ENCODE results near the gene KIAA0586. TPM values are rescaled to one million over a fixed set of nuclear protein-coding genes. Genes with fewer than 3 reads are reported as not detected.
"Not testable (repeated sequence)": the region's sequence is repeated elsewhere in the genome, so short reads cannot be mapped to it uniquely, and the experiment has no call there.

Gene KIAA0586
- polyA plus RNA-seq, 1 of the 3 experiments (the other 2 are of a cell fraction), result 7.5 TPM

DNA sequence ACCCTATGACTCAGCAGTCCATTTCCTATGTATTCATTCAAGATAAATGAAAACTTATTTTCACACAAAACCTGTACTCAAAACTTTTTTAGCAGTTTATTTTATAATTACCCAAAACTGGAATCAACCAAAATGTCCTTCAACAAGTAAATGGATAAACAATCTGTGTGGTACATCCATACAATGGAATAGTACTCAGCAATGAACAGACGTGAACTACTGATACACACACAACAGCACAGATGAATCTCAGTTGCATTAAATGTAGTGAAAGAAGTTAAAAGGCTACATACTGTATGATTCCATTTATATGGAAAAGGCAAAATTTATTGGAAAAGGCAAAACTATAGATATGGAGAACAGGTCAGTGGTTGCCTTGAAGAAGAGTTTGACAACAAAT, 90.1 kb downstream of the KIAA0586 start:
- no peak overlapping the region for H3K27ac ChIP-seq (ENCODE audit: low read depth in 2 of 2, low read length in 1 of 2)
- H3K9me2 ChIP-seq, result no peaks in the 10 kb centered on the region
- H3K9ac ChIP-seq, result no peak overlapping the region
- no peaks in the 10 kb centered on the region for H4K20me1 ChIP-seq (ENCODE audit: insufficient read depth)
- WGBS (ENCODE audit: low lambda C conversion rate), result 100% methylated on average over 1 of the region's 1 CpG
- H3K4me3 ChIP-seq (ENCODE audit: low read depth in 2 of 2, low read length in 1 of 2), result no peak overlapping the region
- H3K9me3 ChIP-seq, result no peaks in the 10 kb centered on the region
- CTCF ChIA-PET, result interaction anchor here (2.8 kb wide), 1 partner anchor 16 kb away, joined by 13 read pairs; no protein-coding TSS in a partner anchor
- H3K4me2 ChIP-seq, result no peak overlapping the region
- no peak for DNase-seq
- H2AFZ ChIP-seq (ENCODE audit: low read depth), result no peak overlapping the region
- POLR2A ChIA-PET, result no interaction called here
- no peaks in the 10 kb centered on the region for H3F3A ChIP-seq (replicated peaks; ENCODE audit: insufficient read depth)
- H3K27me3 ChIP-seq (ENCODE audit: insufficient read depth), result no peaks in the 10 kb centered on the region
- peaks cover 6 to 31% of the 10 kb centered on the region in 2 experiments for H3K36me3 ChIP-seq (replicated peaks in 1 of 2; ENCODE audit: control insufficient read depth in 1 of 2, insufficient read depth in 2 of 2, low read length in 1 of 2)
- no peaks in the 10 kb centered on the region for H3K79me2 ChIP-seq (ENCODE audit: insufficient read depth)
- no peaks in the 10 kb centered on the region for H3K4me1 ChIP-seq (ENCODE audit: control insufficient read depth in 1 of 2, insufficient read depth in 2 of 2, low read depth in 1 of 2, low read length in 1 of 2)
- TF ChIP-seq RFX5 (IDR thresholded peaks at IDR 0.05; ENCODE audit: low read length), result no peak
- no peak for TF ChIP-seq EP300 (IDR thresholded peaks at IDR 0.05; ENCODE audit: borderline replicate concordance in 1 of 2, low read depth in 1 of 2, low read length in 1 of 2)
- TF ChIP-seq, protein P1, sequence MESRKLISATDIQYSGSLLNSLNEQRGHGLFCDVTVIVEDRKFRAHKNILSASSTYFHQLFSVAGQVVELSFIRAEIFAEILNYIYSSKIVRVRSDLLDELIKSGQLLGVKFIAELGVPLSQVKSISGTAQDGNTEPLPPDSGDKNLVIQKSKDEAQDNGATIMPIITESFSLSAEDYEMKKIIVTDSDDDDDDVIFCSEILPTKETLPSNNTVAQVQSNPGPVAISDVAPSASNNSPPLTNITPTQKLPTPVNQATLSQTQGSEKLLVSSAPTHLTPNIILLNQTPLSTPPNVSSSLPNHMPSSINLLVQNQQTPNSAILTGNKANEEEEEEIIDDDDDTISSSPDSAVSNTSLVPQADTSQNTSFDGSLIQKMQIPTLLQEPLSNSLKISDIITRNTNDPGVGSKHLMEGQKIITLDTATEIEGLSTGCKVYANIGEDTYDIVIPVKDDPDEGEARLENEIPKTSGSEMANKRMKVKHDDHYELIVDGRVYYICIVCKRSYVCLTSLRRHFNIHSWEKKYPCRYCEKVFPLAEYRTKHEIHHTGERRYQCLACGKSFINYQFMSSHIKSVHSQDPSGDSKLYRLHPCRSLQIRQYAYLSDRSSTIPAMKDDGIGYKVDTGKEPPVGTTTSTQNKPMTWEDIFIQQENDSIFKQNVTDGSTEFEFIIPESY (IDR thresholded peaks at IDR 0.05; ENCODE audit: borderline replicate concordance, low read depth), result no peak

DNA sequence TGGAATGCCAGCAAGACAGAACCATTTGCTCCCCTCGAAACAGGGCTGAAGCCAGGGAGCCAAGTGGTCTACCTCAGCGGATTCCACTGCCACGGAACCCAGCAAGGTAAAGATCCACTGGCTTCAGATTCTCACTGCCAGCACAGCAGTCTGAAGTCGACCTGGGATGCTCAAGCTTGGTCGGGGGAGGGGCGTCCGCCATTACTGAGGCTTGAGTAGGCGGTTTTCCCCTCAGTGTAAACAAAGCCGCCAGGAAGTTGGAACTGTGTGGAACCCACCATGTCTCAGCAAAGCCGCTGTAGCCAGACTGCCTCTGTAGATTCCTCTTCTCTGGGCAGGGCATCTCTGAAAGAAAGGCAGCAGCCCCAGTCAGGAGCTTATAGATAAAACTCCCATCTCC, 98.2 kb downstream of the KIAA0586 start:
- not testable (repeated sequence) for H3K4me1 ChIP-seq (ENCODE audit: control insufficient read depth in 1 of 2, insufficient read depth in 2 of 2, low read depth in 1 of 2, low read length in 1 of 2); H3K4me3 ChIP-seq (ENCODE audit: low read depth in 2 of 2, low read length in 1 of 2); H3K79me2 ChIP-seq (ENCODE audit: insufficient read depth); H3F3A ChIP-seq (replicated peaks; ENCODE audit: insufficient read depth); H3K9me2 ChIP-seq; H3K9ac ChIP-seq; H3K27ac ChIP-seq (ENCODE audit: low read depth in 2 of 2, low read length in 1 of 2); H3K9me3 ChIP-seq; H4K20me1 ChIP-seq (ENCODE audit: insufficient read depth); H3K4me2 ChIP-seq; DNase-seq; H2AFZ ChIP-seq (ENCODE audit: low read depth); H3K27me3 ChIP-seq (ENCODE audit: insufficient read depth)
- ChIA-PET POLR2A (interaction anchor here (0.6 kb wide), 1 partner anchor 32 kb away, joined by 4 read pairs; no protein-coding TSS in a partner anchor), CTCF (interaction anchor here (1.5 to 2.6 kb wide), 3 partner anchors 25 to 918 kb away, joined by 4 to 7 read pairs (median 7); no protein-coding TSS in a partner anchor)
- H3K36me3 ChIP-seq (replicated peaks in 1 of 2; ENCODE audit: control insufficient read depth in 1 of 2, insufficient read depth in 2 of 2, low read length in 1 of 2), result peaks cover 2 to 11% of the 10 kb centered on the region in 2 experiments
- 95% methylated on average over 4 of the region's 10 CpGs for WGBS (ENCODE audit: low lambda C conversion rate)

DNA sequence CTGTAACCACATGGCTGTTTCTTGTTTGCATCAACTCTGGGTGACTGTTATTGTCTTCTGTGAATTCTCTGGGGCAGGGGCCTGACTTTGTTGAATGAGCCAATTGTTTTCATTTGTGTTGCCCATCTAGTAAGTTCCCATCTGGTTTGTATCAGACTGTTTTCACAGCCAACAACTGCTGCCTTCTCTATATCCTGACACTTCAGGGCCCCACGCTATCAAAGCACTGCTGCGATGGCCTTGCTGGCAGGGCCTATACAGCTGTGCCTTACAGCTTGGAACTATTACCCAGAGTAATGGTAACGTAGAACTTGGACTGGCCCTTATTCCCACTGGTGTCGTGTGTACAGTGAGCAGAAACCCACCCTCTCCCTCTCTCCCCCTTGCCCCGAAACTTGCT, 105.9 kb downstream of the KIAA0586 start:
- TF ChIP-seq EP300 (IDR thresholded peaks at IDR 0.05; ENCODE audit: borderline replicate concordance in 1 of 2, low read depth in 1 of 2, low read length in 1 of 2), result peak in 1 of 2 experiments; percentile 42; a peak in 1 of 4 replicates
- TF ChIP-seq TCF12 (IDR thresholded peaks at IDR 0.05), result peak; percentile 55; the same call in 1 of the 2 replicates
- TF ChIP-seq FOXJ3 (CRISPR knock-in tag; IDR thresholded peaks at IDR 0.05), result peak; percentile 19; the same call in 1 of the 2 replicates
- no peak for TF ChIP-seq NRF1 (IDR thresholded peaks at IDR 0.05; ENCODE audit: low read depth, low read length)
- peak; percentile 27; the same call in 1 of the 2 replicates for TF ChIP-seq MXI1 (IDR thresholded peaks at IDR 0.05; ENCODE audit: low read depth, low read length)
- peak; percentile 22; the same call in 1 of the 2 replicates for TF ChIP-seq GATA2 (CRISPR knock-in tag; IDR thresholded peaks at IDR 0.05)
- no peak for TF ChIP-seq FOXM1 (IDR thresholded peaks at IDR 0.05; ENCODE audit: low read depth)
- no peak for TF ChIP-seq GABPA (IDR thresholded peaks at IDR 0.05; ENCODE audit: low read depth)
- Histone ChIP-seq H4K20me1 (ENCODE audit: insufficient read depth) (no peaks in the 10 kb centered on the region), H3K4me2 (no peak overlapping the region), H2AFZ (ENCODE audit: low read depth) (no peak overlapping the region), H3F3A (replicated peaks; ENCODE audit: insufficient read depth) (peaks cover 17% of the 10 kb centered on the region), H3K27me3 (ENCODE audit: insufficient read depth) (no peaks in the 10 kb centered on the region), H3K79me2 (ENCODE audit: insufficient read depth) (no peaks in the 10 kb centered on the region), H3K4me1 (ENCODE audit: control insufficient read depth in 1 of 2, insufficient read depth in 2 of 2, low read depth in 1 of 2, low read length in 1 of 2) (peaks cover 23 to 24% of the 10 kb centered on the region in 2 experiments; a peak in 3 of 4 replicates), H3K36me3 (replicated peaks in 1 of 2; ENCODE audit: control insufficient read depth in 1 of 2, insufficient read depth in 2 of 2, low read length in 1 of 2) (no peaks in the 10 kb centered on the region), H3K9me3 (no peaks in the 10 kb centered on the region), H3K27ac (ENCODE audit: low read depth in 2 of 2, low read length in 1 of 2) (peak overlapping the region; percentile 54 to 86; a peak in 3 of 4 replicates), H3K9ac (no peak overlapping the region), H3K4me3 (ENCODE audit: low read depth in 2 of 2, low read length in 1 of 2) (no peak overlapping the region), H3K9me2 (no peaks in the 10 kb centered on the region)
- POLR2A ChIA-PET, result no interaction called here
- WGBS (ENCODE audit: low lambda C conversion rate), result 74% methylated on average over 5 of the region's 5 CpGs
- peak; percentile 63 for DNase-seq
- CTCF ChIA-PET, result interaction anchor here (0.8 to 1.9 kb wide), 3 partner anchors 32 to 522 kb away, joined by 3 to 9 read pairs (median 4); no protein-coding TSS in a partner anchor
